Jurkat, Clone E6-1 (cell line): ENCODE measurements around the gene LRRC61. TPM values are rescaled to one million over a fixed set of nuclear protein-coding genes. Genes with fewer than 3 reads are reported as not detected.
"Not testable (repeated sequence)": the region's sequence is repeated elsewhere in the genome, so short reads cannot be mapped to it uniquely, and the experiment has no call there.

ENCODE experiments used
- DNase-seq: peaks from one replicate; pipeline ENCODE4 v3.0.0-alpha.2; 2011; ENCODE audit warnings: low read depth, low spot score
- H3K4me3 ChIP-seq: 2 replicates; pipeline ENCODE4 v1.5.1; 2011; ENCODE audit warnings: mild to moderate bottlenecking, low read length, control low read depth, moderate library complexity
- polyA plus RNA-seq: library from polyadenylated mRNA; unstranded; fragments of >200 nt; gene quantifications from one replicate; pipeline ENCODE4 v1.2.1, GENCODE V29; 2012; ENCODE audit warnings: missing spikeins; ENCODE audit not compliant: insufficient read length, insufficient read depth

LRRC61 gene
- polyA plus RNA-seq = 33.4 TPM

DNA sequence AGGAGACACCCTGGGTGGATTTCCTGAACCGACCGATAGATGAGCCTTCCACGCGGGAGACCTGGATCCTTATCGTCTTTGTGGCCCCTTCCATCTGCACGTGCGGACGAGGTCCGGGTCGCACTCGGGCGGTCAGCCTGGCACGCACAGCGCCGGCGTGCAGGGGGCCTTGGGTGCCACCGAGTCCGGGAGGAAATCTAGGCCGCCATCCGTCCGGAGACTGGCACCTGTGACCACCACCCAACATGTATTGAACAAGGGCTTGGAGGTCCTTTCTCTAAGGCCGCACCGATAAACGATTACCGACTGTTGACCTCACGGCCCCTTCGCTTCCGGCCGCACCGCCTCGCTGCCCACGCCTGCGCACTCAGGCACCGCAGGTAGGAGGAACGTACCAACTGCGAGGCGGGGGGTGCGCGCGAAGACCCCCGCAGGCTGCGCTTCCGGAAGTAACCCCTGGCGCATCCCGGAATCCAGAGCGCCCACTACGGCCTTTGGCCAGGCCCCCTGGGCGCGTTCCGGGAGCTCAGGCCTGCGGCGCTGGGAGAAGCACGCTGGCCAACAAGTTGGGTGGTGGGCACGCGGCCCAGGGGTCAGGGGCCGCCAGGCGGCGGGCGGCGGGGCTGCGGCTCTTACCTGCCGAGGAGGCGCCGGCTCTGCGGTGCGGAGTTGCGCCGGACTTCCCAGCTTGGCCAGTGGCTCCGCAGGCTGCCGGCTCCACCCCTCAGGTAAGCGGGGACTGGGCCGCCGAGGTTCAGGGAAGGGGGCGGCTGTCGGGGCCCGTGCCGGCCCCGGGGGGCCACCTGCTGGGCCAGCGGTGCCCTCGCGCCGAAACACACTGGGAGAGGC, at the start of gene LRRC61, which contains the start of gene ACTR3C:
Gene LRRC61, plus strand, starts transcription at position 523 of the 849 bp plus-strand sequence. CDS start 13,507 bp downstream, outside the sequence.
Gene ACTR3C, minus strand, starts transcription at position 713 of the 849 bp plus-strand sequence. CDS start 28,249 bp downstream, outside the sequence.
- peak within 1 kb of the TSS; percentile 77 for H3K4me3 ChIP-seq
- peak; percentile 68 for DNase-seq

DNA sequence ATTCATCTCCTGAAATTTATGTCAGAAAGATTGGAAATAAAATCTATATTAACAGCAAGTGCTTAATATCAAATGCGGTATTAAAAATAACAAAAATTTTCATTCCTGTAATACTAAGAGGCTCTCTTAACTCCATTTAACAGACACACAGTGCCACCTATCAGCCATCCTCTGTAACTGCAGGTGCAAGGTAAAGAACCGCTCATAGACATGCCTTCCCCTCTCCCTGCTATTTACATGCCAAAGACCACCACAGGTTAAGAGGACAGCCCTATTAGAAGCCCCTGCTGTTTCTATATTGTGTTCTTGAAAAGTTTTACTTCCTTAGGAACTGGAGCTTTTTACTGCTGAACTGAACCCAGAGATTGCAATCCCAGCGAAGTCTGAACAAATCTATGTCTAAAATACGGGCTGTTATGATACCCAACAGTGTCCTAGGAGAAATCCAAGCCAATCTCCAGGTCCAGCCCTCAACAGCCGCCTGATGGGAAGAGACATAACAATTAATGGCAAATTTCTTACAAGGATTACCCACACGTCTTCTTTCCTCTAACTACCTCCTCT, 46.9 kb upstream of the LRRC61 start:
- DNase-seq = peak; percentile 18
- H3K4me3 ChIP-seq = not testable (repeated sequence)

GRCh38 chr7:150278383-150278782, 44.8 kb upstream of the LRRC61 start:
- not testable (repeated sequence) for H3K4me3 ChIP-seq, DNase-seq

GRCh38 chr7:150281681-150282403, 41.3 kb upstream of the LRRC61 start:
- H3K4me3 ChIP-seq, DNase-seq: not testable (repeated sequence)

GRCh38 chr7:150283111-150283510, 40.0 kb upstream of the LRRC61 start:
- not testable (repeated sequence) for H3K4me3 ChIP-seq, DNase-seq

DNA sequence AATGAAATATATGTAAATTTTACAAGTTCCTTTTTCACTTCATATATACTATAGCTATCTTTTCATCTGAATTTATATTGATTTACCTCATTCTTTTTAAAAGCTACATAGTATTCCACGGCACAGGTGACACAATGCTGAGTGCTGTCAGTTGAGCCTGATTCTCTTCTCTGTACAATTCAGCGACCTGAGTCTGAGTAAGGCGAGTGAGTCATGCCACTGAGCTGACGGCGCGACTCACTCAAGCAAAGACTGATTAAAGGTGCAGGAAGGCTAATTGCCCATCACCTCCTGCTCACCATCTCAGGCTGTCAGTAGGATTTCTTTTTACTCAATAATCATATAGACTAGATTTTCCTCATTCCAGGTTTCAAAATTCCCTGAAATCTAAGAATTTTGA, 39.5 kb upstream of the LRRC61 start:
- DNase-seq, H3K4me3 ChIP-seq: not testable (repeated sequence)

GRCh38 chr7:150285849-150286754, 37.1 kb upstream of the LRRC61 start:
- H3K4me3 ChIP-seq, DNase-seq: not testable (repeated sequence)

DNA sequence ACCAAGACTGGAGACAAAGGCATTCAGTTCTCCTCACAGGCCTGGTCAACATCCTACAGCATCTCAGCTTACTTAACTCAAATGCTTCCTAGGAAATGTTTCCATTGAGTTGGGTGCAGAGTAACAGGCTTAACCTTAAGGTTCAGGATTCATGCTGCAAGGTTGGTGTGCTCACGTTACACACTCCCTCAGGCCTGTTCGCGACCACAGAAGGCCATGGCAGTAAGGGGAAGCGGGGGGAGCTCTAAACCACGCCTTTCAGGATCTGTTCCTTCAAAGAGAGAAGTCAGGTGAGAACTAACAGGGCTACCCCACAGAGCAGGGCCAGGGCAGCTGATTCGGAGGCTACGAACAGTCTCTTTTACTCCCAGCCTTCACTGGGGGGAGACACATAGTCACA, 35.3 kb upstream of the LRRC61 start:
- DNase-seq, H3K4me3 ChIP-seq: not testable (repeated sequence)

DNA sequence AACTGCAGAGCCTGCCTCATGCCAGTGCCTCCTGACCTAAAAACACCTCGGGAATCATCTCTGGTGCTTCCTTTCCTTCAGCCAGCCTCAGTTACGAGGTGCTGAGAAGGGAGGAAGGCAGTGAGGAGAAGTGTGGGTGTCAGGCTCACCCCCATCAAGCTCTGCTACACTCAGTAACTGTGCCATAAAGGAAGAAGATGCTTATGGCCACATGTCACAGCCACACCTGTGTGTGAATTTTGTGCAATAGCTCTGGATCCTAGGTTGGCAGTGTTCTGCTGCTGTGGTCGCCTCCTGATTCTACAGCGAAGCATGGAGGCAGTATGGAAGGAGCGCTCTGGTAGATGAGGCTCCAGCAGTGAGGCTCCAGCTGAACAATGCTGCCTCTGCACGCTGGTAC, 34.3 kb upstream of the LRRC61 start:
- H3K4me3 ChIP-seq, DNase-seq: not testable (repeated sequence)

GRCh38 chr7:150290317-150290716, 32.8 kb upstream of the LRRC61 start:
- not testable (repeated sequence) for H3K4me3 ChIP-seq, DNase-seq

DNA sequence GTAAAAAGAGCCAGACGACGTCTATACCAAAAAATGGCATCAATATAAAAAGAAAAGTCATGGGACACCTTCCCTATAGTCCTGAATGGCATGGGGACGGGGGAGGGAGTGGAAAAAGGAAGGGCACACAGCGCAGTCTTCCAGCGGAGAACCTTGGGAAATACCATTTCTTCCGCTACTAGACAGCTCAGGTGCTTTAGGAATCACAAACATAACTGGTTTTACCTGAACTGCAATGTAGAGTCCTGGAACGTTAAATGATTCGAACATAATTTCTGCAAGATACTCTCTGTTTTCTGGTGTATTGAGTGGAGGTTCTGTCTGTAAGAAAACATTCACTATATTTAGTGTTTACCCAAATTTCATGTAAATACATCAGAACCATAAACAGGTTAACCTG, 28.1 kb upstream of the LRRC61 start:
- not testable (repeated sequence) for DNase-seq

DNA sequence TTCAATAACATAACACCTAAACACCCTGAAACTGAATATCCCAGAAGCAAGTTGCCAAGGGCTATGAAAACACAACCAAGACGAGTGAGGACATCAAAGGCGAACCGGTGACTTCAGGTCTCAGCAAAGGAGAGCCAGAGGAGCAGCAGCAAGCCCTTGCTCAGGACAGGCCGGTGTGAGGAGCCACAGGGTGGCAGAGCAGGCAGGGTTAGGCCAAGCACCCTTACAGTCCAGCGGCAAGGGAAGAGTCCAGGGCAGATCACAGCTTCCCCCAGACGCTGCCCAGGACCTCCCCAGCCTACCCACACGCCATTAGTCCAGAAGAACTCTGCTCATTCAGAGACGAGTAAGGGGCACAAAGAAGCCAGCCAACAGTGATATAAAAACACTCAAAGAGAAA, 27.5 kb upstream of the LRRC61 start:
- DNase-seq = not testable (repeated sequence)

More for the DNA sequence above, 28.1 kb upstream of the LRRC61 start:
- not testable (repeated sequence) for H3K4me3 ChIP-seq

GRCh38 chr7:150296802-150297201, 26.4 kb upstream of the LRRC61 start:
- DNase-seq, H3K4me3 ChIP-seq: not testable (repeated sequence)

More for the DNA sequence above, 27.5 kb upstream of the LRRC61 start:
- H3K4me3 ChIP-seq = not testable (repeated sequence)

DNA sequence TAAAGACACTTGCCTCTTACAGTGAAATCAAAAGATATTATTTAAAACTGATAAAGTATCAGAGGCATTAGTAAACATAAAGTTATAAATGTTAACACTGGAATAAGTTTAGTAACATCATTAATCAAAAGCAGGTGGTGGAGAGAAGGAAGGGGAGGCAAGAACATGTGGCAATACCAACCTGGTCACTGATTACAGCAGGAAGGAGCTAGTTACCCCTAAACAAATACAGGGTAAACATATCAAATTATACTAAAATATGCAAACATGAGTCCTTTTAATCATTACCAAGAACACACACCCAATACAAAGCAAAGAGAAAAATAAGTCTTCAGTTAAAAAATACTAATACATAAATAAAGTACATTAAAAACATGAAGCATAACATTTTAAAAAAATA, 25.2 kb upstream of the LRRC61 start:
- DNase-seq, H3K4me3 ChIP-seq: not testable (repeated sequence)

GRCh38 chr7:150302908-150303310, 20.2 kb upstream of the LRRC61 start:
- not testable (repeated sequence) for H3K4me3 ChIP-seq, DNase-seq

DNA sequence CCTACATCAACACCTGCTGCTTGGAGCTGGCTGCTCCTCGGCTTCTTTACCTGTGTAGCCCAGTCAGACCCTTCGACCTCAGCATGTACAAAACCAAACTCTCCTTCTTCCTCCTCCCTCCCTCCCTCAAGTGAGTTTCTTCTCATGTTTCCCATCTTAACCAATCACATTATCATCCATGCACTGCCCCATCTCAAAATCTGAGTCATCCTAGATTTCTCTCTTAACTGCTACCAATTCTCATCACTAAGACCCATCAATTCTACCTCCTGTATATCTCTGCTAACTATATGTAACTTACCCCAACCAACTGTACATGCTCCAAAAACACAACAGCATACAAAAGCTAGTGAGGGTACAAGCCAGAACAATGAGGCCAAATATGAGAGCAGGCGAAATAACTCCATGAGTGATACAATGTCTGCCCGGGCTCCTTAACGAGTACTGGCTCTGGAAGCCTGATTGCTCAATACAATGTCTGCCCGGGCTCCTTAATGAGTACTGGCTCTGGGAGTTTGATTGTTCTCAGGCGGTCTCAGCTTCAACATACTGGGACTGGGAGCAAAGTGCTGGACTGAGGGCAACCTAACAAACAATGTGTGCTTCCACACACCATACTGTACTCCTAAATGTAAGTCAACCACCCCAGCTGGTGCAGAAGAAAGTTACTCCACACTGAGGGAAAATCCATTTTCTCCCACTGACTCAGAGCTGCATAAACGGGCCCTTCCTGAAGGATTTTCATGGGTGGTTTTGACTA, 18.5 kb upstream of the LRRC61 start:
- DNase-seq = not testable (repeated sequence)

GRCh38 chr7:150305259-150305902, 17.8 kb upstream of the LRRC61 start:
- not testable (repeated sequence) for DNase-seq, H3K4me3 ChIP-seq

More for the DNA sequence above, 18.5 kb upstream of the LRRC61 start:
- not testable (repeated sequence) for H3K4me3 ChIP-seq
